ENCODE measurements around the gene HOXB7. TPM values are rescaled to one million over a fixed set of nuclear protein-coding genes. Genes with fewer than 3 reads are reported as not detected.

HOXB7 gene
- total RNA-seq, result 1 to 10 TPM in 1 of 2 donors, under 1 TPM in 1; 0.63 to 7.2 TPM

DNA sequence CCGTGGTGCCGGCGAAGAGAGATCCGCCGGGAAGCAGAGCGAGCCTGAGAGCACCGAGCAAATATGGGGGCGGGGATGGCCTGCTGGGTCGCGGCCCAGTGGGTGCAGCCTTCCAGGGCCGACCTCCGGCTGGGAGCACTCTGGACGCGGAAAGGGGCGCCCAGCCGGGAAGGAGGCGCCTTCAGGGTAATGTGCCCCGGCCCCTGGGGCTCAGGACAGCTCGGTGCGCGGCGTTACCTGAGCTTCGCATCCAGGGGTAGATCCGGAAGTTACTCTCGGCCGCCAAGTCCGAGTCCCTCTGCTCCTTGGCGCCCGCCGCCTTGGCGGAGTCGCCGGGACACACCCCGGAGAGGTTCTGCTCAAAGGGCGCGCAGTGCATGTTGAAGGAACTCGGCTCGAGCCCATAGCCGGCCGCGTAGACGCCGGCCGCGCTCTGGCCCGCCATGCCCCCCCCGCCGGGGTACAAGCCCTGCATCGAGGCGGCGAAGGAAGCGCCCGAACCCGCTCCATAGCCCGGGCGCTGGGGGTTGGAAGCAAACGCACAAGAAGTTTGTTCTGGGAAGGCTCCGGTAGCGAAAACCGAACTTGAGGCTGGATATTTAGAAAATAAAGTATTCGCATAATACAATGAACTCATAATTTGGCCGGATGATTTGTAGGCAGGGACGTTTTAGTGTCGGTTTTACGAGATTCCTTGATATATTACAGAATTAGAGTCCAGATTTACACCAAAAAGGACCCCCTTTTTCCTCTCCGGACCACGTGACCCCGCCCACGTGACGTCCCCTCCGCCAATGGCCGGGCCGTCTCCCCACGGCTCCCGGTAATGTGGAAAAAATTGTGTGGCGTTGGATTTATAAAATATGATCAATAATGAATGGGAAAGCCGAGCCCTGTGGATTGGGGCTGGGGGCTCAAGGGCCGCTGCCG, at the start of gene HOXB7:
TSS of gene HOXB7 (minus strand) at position 736 of the 930 bp plus-strand sequence. CDS start at position 637, 99 bp downstream.
- Histone ChIP-seq H3K27ac (peak within 1 kb of the TSS; percentile 78 to 91), H3K36me3 (no peaks in the 10 kb centered on the region), H3K27me3 (replicated peaks; ENCODE audit: insufficient read depth) (peaks cover 13% of the 10 kb centered on the region), H3K4me1 (ENCODE audit: control insufficient read depth in 1 of 2, low read depth in 2 of 2) (peaks cover 4 to 45% of the 10 kb centered on the region in 2 donors), H3K9me3 (no peaks in the 10 kb centered on the region), H3K4me3 (peak within 1 kb of the TSS; percentile 81)
- no peak for TF ChIP-seq CTCF (IDR thresholded peaks at IDR 0.05)
- ATAC-seq (ENCODE audit: insufficient number of reproducible peaks, low FRiP score, low read depth) (peak; percentile 62), DNase-seq (ENCODE audit: low spot score) (no peak)

DNA sequence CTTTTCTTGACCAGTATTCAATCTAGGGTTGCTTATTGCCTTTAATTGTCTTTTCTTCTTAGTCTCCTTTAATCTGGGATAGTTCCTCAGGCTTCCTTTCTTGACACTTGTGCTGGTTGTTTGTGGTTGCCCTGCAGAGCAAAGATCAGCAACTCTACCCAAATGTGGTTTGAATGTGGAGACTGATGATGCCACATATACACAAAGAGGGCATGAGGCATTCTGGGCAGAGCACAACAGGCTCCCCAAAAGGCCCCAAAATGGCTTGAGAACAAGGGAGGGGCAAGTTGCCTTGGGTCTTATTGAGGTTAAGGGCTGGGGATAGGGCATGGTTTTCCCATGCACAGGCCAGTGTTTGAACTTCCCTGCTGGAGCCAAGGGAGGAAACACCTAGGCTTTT, 45.1 kb upstream of the HOXB7 start:
- H3K27me3 ChIP-seq (replicated peaks; ENCODE audit: insufficient read depth), result no peaks in the 10 kb centered on the region
- no peak for TF ChIP-seq CTCF (IDR thresholded peaks at IDR 0.05)
- no peaks in the 10 kb centered on the region for H3K4me1 ChIP-seq (ENCODE audit: control insufficient read depth in 1 of 2, low read depth in 2 of 2)

DNA sequence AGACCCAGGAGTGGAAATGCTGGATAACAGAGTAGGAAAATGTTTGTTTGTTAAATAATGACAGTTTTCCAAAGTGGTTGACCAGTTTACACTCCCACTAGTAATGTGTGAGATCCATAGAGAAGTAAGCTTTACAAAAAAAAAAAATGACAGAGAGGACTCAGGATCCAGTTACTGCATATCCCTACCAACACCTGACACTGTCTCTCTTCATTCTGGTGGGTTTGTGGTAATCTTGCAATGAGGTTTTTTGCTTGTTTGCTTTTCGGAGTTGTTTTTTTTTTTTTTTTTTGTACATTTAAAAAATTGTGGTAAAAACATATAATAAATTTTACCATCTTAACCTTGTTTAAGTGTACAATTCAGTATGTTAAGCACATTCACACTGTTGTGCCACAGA, 38.9 kb upstream of the HOXB7 start:
- no peaks in the 10 kb centered on the region for H3K36me3 ChIP-seq
- no peak overlapping the region for H3K27ac ChIP-seq
- no peak overlapping the region for H3K4me3 ChIP-seq
- H3K9me3 ChIP-seq, result no peaks in the 10 kb centered on the region
- DNase-seq (ENCODE audit: low spot score), result no peak
- TF ChIP-seq CTCF (IDR thresholded peaks at IDR 0.05), result no peak
- ATAC-seq (ENCODE audit: insufficient number of reproducible peaks, low FRiP score, low read depth), result no peak
- H3K27me3 ChIP-seq (replicated peaks; ENCODE audit: insufficient read depth), result peaks cover 10% of the 10 kb centered on the region
- H3K4me1 ChIP-seq (ENCODE audit: control insufficient read depth in 1 of 2, low read depth in 2 of 2), result peaks cover 7 to 10% of the 10 kb centered on the region in 2 donors

More for the DNA sequence above, 45.1 kb upstream of the HOXB7 start:
- Histone ChIP-seq H3K4me3 (no peak overlapping the region), H3K36me3 (no peaks in the 10 kb centered on the region), H3K9me3 (no peaks in the 10 kb centered on the region), H3K27ac (no peak overlapping the region)
- DNase-seq (ENCODE audit: low spot score) (no peak), ATAC-seq (ENCODE audit: insufficient number of reproducible peaks, low FRiP score, low read depth) (no peak)

GRCh38 chr17:48647963-48648245, 37.1 kb upstream of the HOXB7 start:
- no peak for TF ChIP-seq CTCF (IDR thresholded peaks at IDR 0.05)
- no peak for ATAC-seq (ENCODE audit: insufficient number of reproducible peaks, low FRiP score, low read depth)
- peak overlapping the region; percentile 66 for H3K4me3 ChIP-seq
- no peak overlapping the region for H3K27ac ChIP-seq
- peaks cover 17% of the 10 kb centered on the region for H3K27me3 ChIP-seq (replicated peaks; ENCODE audit: insufficient read depth)
- no peaks in the 10 kb centered on the region for H3K9me3 ChIP-seq
- H3K4me1 ChIP-seq (ENCODE audit: control insufficient read depth in 1 of 2, low read depth in 2 of 2), result peaks cover 7 to 10% of the 10 kb centered on the region in 2 donors
- no peaks in the 10 kb centered on the region for H3K36me3 ChIP-seq
- no peak for DNase-seq (ENCODE audit: low spot score)

- ATAC-seq (ENCODE audit: insufficient number of reproducible peaks, low FRiP score, low read depth), result no peak
- H3K9me3 ChIP-seq, result no peaks in the 10 kb centered on the region
- peak overlapping the region; percentile 66 for H3K4me3 ChIP-seq
- no peak for DNase-seq (ENCODE audit: low spot score)
- peaks cover 7 to 10% of the 10 kb centered on the region in 2 donors for H3K4me1 ChIP-seq (ENCODE audit: control insufficient read depth in 1 of 2, low read depth in 2 of 2)
- no peak for TF ChIP-seq CTCF (IDR thresholded peaks at IDR 0.05)
- H3K27ac ChIP-seq, result no peak overlapping the region
- no peaks in the 10 kb centered on the region for H3K36me3 ChIP-seq
- H3K27me3 ChIP-seq (replicated peaks; ENCODE audit: insufficient read depth), result peaks cover 17% of the 10 kb centered on the region
Measured at GRCh38 chr17:48647103-48647962, 36.5 kb upstream of the HOXB7 start.

Measured in thoracic aorta (tissue), 2 donors.